ENCODE results near the gene MAGEA3. TPM values are rescaled to one million over a fixed set of nuclear protein-coding genes. Genes with fewer than 3 reads are reported as not detected.

The MAGEA3 gene
- total and polyA plus RNA-seq, 2 donors (not counting 3 experiments of a cell fraction or from before 2014, with no cell fraction given), result not detected

DNA sequence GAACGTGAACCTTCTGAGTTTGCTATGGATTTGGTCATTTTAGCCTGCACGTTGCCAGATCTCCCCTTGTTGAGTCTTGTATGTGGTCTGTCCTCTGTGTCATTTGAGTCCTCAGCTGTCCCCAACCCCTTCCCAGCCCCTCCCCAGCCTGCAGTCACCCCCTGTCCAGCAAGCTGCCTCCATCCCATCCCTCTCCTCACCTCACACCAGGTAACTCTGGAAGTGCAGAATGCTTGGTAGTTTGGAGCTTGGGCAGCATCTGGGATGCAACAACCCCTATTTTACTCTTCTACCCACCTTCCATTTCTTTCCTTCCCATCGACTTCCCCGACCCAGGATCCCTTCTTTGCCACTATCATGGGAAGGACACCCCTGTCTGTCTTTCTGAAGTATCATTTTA lies 42.5 kb upstream of the MAGEA3 start:
- no peak for TF ChIP-seq MYC (IDR thresholded peaks at IDR 0.05; ENCODE audit: low read depth, low read length)
- no peak for TF ChIP-seq POLR2AphosphoS5 (IDR thresholded peaks at IDR 0.05; ENCODE audit: insufficient read depth, low read depth, low read length)
- no peak for TF ChIP-seq JUN (IDR thresholded peaks at IDR 0.05; ENCODE audit: borderline replicate concordance, insufficient read depth, insufficient read length, low read depth)
- TF ChIP-seq EZH2 (IDR thresholded peaks at IDR 0.05; ENCODE audit: borderline replicate concordance, low read depth, low read length, severe bottlenecking), result no peak
- TF ChIP-seq MAX (IDR thresholded peaks at IDR 0.05; ENCODE audit: insufficient read depth, insufficient read length), result no peak
- no peak for TF ChIP-seq FOS (IDR thresholded peaks at IDR 0.05; ENCODE audit: borderline replicate concordance, insufficient read depth, low read length)
- no peak for TF ChIP-seq POLR2A (IDR thresholded peaks at IDR 0.05; ENCODE audit: low read depth, low read length)
- no peak for TF ChIP-seq CTCF (IDR thresholded peaks at IDR 0.05; ENCODE audit: extremely low read depth in 1 of 2, insufficient read depth in 1 of 2, low read depth in 1 of 2, low read length in 2 of 2)
- FAIRE-seq (no peak), DNase-seq (ENCODE audit: low read depth, low spot score) (no peak)
- H3K9me3 ChIP-seq (replicated peaks; ENCODE audit: control insufficient read depth, insufficient read depth, low read length), result no peaks in the 10 kb centered on the region
- H3K9me1 ChIP-seq (replicated peaks; ENCODE audit: control insufficient read depth, extremely low read depth, insufficient read depth, low read length), result no peaks in the 10 kb centered on the region
- no peak overlapping the region for H3K9ac ChIP-seq (replicated peaks; ENCODE audit: extremely low read depth, insufficient read depth, low read length)
- no peaks in the 10 kb centered on the region for H3K36me3 ChIP-seq (ENCODE audit: control insufficient read depth in 2 of 2, extremely low read depth in 1 of 2, insufficient read depth in 2 of 2, low read length in 2 of 2)
- no TSS peak for BruUV-seq (replicated peaks)
- H3K27me3 ChIP-seq (ENCODE audit: control insufficient read depth in 2 of 2, insufficient read depth in 2 of 2, low read length in 2 of 2), result no peaks in the 10 kb centered on the region
- no peaks in the 10 kb centered on the region for H3K4me1 ChIP-seq (ENCODE audit: control insufficient read depth, extremely low read depth, insufficient read depth, low read length)
- intact Hi-C loops (cut with micrococcal nuclease), result no loop called here
- dilution Hi-C loops (cut with MboI; ENCODE audit: extremely low pct_ligation_motif_present, low sequenced_read_pairs), result no loop called here
- no peaks in the 10 kb centered on the region for H4K20me1 ChIP-seq (replicated peaks; ENCODE audit: control insufficient read depth, extremely low read depth, insufficient read depth, low read length)
- H2AFZ ChIP-seq (ENCODE audit: low read depth, low read length), result no peak overlapping the region
- no peak overlapping the region for H3K4me2 ChIP-seq (ENCODE audit: insufficient read depth, low read length)
- no peaks in the 10 kb centered on the region for H3K79me2 ChIP-seq (ENCODE audit: control insufficient read depth, insufficient read depth, low read length)
- H3K4me3 ChIP-seq (replicated peaks in 1 of 3; ENCODE audit: insufficient read depth in 1 of 3, low read depth in 1 of 3, low read length in 3 of 3), result no peak overlapping the region
- POLR2A ChIA-PET, result no interaction called here
- H3K27ac ChIP-seq (ENCODE audit: insufficient read depth, low read depth, low read length), result no peak overlapping the region
- CTCF ChIA-PET, result no interaction called here
